T-helper 1 cell (primary cell): ENCODE data around the gene C2orf81.
A peak's percentile ranks its signal among the peaks of the same experiment; 100 is the strongest.
"Not testable (repeated sequence)": the region's sequence is repeated elsewhere in the genome, so short reads cannot be mapped to it uniquely, and the experiment has no call there.

ENCODE experiments used
- DNase-seq, 5 donors: peaks; one replicate each; pipeline ENCODE4 v3.0.0-alpha.2; 2012 to 2020

C2orf81 gene

DNA sequence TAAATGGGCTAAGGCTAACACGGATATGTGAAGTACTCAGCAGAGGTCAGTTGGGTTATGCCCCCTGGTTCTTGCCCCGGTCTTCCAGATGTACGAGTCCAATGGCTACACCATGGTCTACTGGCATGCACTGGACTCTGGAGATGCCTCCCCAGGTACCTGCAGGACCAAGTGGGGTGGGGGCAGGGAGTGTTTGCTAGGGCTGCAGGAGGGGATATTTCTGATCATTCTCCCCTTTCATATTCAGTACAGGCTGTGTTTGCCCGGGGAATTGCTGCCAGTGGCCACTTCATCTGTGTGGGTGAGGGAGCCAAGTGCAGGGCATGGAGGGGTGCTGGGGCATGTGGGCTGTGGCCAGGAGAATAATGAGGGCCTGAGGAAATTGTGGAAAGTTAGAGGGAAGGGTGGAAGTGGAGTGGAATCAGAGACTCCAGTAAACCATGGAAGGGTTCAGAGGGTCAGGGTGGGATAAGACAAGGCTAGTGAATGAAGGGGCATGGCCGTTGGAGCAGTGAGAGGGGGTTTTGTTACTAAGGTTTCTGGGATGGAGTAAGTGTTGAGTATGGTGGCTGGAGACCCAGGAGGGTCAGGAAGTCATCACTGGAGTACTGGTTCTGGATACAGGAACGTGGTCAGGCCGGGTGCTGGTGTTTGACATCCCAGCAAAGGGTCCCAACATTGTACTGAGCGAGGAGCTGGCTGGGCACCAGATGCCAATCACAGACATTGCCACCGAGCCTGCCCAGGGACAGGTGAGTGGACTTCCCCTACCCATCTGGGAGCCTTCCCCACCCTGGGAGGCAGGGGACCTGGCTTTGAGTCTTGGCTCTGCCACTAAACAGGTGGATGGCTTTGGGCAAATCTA is 2.0 kb upstream of the C2orf81 start:
- no peak for DNase-seq

- not testable (repeated sequence) for DNase-seq
These were observed 846 bp downstream of the C2orf81 start for GRCh38 chr2:74420443-74421103.

DNA sequence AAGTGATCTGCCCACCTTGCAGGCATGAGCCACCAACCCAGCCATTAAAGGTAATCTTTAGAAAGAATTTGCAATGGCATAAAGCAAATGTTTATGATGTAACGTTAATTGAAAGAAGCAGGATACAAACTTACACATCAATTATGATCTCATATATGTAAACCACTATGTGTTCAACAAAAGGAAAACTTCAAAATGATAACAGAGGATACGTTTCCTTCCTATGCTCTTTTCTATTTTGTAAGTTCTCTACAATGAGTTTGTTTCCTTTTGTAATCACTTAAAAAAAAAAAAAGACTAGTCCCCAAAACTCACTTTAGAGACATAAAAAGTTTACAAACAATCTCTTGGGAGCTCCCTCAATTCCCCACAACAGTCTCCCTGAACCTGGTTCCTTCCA is 1.4 kb downstream of the C2orf81 start:
- no peak for DNase-seq

DNA sequence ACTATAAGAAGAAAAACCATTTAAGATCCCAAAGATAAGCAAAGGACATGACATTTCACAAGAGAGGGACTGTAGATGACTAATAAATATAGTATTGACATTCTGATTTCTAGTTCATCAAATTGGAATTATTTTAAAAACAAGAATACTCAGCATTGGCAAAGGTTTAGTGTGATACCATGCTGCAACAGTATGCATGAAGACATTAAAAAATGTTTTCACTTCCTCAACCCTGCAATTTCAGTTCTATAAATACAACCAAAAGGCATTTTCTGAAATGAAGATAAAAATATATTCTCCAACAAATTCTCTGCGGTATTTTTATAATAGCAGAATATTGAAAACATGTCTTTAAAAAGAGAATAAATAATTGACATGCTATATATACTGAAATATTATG is 2.1 kb downstream of the C2orf81 start:
- no peak for DNase-seq

DNA sequence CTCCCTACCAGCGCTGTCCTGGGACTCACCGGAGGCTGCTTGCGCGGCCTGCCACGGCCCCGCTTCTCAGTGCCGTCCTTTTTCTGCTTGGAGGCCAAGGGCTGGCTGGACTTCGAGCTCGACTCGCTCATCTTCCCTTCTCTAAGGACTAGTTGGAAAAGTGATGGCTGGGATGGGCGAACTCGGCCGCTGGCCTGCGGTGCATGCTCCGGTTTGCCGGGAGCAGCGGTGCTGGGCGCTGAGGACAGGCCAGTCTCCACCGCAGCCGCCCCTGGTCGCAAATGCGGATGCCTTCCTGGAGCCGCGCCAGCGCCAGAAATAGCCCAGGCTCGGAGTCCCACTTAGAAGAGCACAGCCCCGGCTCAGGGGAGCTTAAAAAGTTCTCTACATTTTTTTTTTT is 3.1 kb downstream of the C2orf81 start:
- no peak for DNase-seq

DNA sequence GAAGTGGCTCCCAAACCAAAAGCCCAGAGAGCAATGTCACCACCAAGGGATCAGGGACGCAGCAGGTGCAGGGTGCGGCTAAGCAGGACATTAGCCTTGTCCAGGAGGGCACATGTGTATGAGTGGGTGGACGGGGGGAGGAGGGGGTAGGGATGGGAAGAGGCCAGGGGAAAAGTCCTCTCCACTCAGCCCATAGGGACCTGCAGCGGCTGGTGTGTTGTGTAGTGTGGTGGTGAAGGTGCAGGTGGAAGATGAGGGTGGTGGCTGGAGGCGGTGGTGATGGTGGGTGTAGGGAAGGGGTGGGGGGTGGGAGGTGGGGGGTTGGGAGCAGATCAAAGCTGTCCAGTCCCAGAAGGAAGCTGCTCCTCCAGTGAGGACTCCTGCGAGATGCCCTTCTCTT is 3.7 kb downstream of the C2orf81 start:
- DNase-seq, result no peak

DNA sequence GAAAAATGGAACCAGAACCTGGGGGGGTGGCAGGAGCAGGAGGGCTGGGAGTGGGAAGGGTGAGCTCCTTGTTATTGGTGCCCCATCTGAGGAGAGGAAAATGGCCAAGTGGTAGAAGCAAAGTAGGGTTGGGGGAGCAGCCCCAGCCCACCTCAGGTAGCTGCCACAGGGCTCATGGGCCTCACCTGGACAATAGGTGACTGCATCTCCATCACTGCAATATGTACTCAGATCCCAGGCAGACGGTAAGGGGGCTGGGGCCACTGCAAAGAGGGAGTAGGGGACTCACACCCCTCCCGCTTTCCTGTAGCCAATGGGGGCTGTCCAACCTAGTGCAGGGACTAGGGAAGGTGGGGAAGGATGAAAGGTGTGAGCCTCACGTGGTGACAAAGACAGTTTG is 4.2 kb downstream of the C2orf81 start:
- no peak for DNase-seq

- DNase-seq, result no peak
These were observed 4.6 kb downstream of the C2orf81 start for GRCh38 chr2:74416778-74417177.

DNA sequence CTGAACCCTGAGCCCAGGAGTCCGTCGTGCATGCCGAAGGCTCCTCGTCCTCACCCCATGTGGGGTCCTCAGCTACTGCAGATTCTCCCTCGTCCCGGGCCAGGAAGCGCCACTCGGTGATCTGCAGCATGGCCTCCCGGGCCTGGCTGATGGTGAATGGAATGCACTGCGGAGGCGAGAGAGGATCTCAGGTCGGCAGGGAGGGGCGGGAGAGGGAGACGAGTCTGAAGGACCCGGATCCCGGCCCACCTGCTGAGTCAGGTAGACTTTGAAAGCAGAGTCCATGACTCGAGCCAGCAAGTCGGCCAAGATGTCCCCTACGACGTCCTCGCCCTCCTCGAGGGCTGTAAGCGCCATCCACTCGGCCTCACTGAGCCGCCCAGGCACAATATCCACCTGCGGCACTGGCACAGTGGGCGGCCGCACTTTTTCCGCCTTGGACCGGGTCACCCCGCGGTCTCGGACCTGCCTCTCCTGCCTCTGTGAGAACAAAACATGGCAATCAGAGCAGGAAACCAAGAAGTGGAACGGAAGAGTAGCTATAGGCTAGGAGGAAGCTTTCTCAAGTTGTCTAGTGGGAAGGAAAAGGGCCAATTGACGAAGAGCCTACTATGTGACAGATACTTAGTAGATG is 5.5 kb downstream of the C2orf81 start:
- peak in 1 of 5 donors; percentile 17 for DNase-seq

- peak in 2 of 5 donors; percentile 19 to 36 for DNase-seq
These were observed 6.3 kb downstream of the C2orf81 start for GRCh38 chr2:74414881-74415761.

DNA sequence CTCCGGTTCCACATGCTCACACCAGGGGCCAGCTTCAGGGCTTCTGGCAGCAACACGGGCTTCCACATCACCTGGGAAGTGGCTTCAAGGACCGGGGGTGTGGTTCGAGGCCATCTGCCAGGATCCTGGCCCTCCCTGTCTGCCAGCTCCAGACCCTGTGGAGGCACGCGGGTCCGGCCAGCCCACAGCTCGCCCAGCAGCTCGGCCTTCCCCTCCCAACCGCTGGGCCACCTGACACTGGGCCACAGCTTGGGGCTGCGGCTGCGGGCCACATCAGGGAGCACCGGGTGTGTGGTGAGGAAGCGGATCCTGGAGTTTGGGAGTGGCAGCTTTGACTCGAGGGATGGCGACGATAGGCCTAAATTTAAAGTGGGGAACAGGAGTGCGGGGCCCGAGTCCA is 7.0 kb downstream of the C2orf81 start:
- no peak for DNase-seq

DNA sequence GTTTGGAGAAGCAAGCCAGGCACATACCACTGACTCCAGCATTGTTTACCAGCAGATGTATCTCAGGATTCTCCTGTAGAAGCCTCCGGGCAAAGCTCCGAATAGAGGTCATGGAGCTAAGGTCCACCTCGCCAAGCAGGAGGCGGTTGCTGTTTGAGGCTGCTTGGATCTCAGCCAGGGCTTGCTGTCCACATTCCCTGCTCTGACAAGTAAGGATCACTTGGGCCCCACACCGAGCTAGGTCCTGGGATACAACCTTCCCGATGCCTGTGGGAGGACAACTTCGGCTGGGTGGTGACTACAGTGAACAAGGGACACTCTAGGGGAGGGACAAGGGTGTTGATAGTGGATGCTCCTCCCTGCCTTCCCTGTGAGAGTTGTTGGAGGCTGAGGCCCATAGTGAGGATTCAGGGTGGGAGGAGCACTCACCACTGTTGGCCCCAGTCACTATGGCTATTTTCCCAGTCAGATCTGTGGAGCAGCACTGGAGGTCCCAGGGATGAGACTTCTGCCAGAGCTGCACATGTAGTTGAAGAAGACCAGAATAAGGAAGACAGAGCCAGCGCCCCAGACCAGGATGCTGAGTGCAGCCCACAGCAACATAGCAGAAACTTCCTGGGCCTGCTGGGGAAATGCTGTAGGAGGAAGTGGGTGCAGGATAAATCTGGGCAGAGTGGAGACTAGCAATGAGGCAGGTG is 8.3 kb downstream of the C2orf81 start:
- no peak for DNase-seq

DNA sequence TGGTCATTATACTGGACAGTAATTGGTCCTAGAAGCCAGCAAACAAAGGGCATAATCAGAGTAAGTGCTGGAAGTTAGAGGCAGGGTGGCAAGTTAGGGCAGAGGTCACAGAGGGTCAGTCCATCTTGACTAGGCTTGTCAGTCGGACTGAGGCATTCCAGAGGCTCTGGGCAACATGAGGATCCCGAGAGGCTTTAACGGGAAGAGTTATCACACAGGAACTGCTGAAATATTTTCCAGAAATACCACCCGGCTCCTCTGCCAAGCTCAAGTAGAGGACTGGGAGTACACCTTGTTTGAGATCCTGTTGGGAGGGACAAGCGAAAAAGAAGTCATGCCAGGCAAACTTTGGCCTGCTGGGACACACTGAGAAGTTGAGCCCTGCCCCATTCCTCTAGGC is 13.7 kb downstream of the C2orf81 start:
- no peak for DNase-seq

DNA sequence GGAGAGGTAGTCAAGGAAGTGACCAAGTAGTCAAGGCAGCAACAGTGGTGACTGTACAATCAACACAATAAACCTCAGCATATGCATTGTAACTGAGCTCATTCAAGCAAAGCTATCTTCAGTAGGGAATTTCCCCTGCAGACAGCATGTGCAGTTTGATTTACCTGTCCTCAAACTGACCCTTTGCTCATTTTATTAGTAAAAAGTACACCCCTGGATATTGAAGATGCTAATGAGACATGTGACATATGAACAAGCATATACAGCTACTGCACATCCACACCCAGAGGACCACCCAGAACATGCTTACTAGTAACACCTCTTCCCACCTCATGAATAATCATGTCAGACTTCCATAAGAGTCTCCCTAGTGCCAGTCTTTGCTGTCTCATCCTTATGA is 15.4 kb downstream of the C2orf81 start:
- DNase-seq, result no peak

DNA sequence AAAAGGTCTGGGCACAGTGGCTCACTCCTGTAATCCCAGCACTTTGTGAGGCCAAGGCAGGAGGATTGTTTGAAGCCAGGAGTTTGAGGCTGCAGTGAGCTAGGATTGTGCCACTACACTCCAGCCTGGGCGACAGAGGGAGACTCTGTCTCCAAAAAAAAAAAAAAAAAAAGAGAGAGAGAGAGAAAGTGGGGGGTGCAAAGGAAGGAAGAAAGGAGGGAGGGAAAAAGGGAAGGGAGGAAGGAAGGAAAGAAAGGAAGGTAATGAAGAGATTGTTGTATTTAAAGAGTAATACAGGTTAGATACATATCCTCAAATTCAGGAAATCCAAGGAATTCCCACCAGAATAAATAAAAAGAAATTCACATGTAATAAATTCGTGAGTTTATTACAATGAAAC is 19.5 kb downstream of the C2orf81 start:
- DNase-seq, result no peak

DNA sequence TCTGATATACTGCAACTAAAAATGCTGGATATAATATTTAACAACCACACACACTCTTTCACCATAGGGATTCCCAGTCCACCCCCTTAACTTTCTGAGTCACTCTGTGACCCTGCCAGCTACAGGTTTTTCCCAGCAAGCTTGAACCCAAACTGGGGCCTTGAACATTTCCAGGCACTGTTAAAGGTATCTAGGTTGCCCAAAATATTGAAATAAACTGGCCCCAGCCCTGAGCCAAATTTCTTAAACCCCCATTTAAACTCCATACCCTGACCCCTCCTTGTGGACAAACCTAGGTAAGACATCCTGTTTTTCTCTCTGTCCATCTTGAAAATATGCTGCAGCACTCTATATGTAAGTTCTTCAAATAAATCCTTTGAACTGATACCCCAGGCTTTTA is 21.6 kb downstream of the C2orf81 start:
- DNase-seq, result peak in 1 of 5 donors; percentile 43

GRCh38 chr2:74396149-74396548 is 25.3 kb downstream of the C2orf81 start:
- no peak for DNase-seq

DNA sequence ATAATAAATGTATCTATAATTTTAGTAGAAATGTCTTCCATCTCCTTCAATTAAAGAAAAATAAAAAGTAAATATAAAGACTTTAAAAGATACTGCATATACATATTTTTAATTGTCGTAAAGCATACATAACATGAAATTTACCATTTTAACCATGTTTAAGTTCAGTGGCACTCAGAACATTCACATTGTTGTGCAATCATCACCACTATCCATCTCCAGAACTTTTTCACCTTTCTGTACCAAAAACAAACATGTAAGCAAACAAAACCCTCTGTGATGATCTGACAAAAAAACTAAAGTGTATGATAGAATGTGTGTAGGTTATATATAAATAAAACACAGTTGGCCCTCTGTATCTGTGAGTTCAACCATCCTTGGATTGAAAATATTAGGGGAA is 27.9 kb downstream of the C2orf81 start:
- DNase-seq, result no peak

DNA sequence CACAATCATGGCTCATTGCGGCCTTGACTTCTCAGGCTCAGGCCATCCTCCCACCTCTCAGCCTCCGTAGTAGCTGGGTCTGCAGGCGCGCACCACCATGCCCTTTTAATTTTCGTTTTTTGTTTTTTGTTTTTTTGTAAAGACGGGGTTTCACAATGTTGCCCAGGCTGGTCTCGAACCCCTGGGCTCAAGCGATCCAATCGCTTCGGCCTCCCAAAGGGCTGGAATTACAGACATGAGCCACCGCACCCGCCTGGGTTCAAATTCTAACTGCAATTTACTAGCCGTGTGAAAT is 29.0 kb downstream of the C2orf81 start:
- no peak for DNase-seq

DNA sequence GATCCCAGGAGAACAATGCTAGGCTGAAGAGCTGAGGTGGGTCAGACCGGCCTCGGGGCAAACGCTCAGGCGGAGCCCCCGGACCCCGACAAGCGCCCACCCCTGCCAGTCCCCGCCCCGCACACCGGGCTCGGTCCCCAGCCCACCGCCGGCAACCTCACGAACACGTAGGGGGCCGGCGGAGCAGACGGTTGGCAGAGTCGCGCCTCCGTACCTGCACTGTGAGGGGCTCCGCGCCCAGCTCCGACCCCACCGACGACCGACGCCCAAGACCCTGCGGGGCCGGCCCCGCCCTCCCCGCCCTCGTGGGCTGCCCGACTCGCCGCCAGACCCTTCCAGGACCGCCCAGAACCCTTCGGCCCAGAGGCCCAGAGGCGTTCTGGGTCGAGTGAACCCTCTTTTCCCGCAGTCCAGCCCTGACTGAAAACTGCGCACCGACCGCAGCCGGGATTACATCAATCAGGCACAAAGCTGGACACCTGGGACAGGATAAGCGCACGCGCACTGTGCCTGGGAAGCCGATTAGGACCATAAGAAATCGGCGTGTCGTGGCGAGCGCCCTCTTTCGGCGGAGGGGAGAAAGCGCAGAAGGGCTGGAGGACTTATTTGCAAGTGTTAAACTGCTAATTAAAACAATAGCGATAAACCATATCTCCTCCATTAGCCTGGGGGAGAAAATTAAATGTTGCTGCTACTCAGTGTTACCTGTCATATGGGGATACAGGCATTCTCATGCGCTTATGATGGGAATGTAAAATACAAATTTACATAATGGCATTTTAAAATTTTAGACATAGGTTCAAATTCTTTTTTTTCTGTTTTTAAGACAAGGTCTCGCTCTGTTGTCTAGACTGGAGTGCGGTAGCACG is 29.6 kb downstream of the C2orf81 start:
- peak; percentile 88 to 95 (median 91) for DNase-seq

- DNase-seq, result no peak
These were observed 30.2 kb downstream of the C2orf81 start for GRCh38 chr2:74391209-74391579.
